ENCODE data around the gene MUC5B. TPM values are rescaled to one million over a fixed set of nuclear protein-coding genes. Genes with fewer than 3 reads are reported as not detected.
A peak's percentile ranks its signal among the peaks of the same experiment; 100 is the strongest.

Gene MUC5B
- total RNA-seq, 1 donor from 2014 or later = 57.5 TPM

- no peaks in the 10 kb centered on the region for H3K36me3 ChIP-seq
- H3K9me3 ChIP-seq = peaks cover 11% of the 10 kb centered on the region
- TF ChIP-seq, protein P1, sequence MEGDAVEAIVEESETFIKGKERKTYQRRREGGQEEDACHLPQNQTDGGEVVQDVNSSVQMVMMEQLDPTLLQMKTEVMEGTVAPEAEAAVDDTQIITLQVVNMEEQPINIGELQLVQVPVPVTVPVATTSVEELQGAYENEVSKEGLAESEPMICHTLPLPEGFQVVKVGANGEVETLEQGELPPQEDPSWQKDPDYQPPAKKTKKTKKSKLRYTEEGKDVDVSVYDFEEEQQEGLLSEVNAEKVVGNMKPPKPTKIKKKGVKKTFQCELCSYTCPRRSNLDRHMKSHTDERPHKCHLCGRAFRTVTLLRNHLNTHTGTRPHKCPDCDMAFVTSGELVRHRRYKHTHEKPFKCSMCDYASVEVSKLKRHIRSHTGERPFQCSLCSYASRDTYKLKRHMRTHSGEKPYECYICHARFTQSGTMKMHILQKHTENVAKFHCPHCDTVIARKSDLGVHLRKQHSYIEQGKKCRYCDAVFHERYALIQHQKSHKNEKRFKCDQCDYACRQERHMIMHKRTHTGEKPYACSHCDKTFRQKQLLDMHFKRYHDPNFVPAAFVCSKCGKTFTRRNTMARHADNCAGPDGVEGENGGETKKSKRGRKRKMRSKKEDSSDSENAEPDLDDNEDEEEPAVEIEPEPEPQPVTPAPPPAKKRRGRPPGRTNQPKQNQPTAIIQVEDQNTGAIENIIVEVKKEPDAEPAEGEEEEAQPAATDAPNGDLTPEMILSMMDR (IDR thresholded peaks at IDR 0.05) = no peak
- intact Hi-C loops (cut with DNase I) = no loop called here
- no peak overlapping the region for H3K27ac ChIP-seq
- peaks cover 19% of the 10 kb centered on the region for H3K27me3 ChIP-seq (ENCODE audit: low read depth)
- DNase-seq (peak; percentile 31), ATAC-seq (no peak)
- no peak overlapping the region for H3K4me3 ChIP-seq
- H3K4me1 ChIP-seq = no peaks in the 10 kb centered on the region
Observed at GRCh38 chr11:1206391-1207271, 16.2 kb upstream of the MUC5B start.

DNA sequence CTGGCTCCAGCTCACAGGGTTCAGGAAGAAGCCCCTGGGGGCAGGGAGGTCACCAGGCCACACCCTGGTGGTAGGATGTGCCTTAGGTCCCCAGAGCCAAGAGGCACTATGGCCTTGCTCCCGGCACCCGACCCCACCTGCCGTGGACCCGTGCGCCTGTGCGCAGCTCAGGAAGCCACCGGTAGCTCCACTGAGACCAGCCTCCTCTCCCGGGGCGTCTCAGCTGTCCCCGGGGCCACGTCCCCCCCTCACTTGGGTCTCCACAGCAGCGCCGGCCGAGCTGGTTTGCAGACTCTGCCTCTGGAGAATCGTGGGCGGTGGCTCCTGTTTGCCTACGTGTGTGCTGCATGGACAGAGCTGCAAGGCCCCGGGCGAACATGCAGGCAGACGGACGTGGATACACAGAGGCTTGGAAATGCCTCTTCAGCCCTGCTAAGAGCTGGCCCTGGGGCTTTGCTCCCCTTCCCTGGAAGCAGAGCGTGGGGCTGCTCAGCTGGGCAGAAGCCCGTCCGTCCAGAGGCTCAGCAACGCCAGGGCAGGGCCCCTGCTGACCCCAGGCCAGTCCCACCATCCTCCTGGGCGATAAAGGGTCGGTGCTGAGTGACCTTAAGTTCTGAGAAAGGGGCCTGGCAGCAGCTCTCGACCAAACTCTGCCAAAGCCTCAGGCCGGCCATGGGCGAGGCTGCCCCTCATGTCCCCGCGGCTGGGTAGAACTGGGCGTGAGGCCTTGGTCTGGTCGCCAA lies 15.3 kb upstream of the MUC5B start:
- H3K27ac ChIP-seq = no peak overlapping the region
- ATAC-seq = no peak
- TF ChIP-seq, protein P1 (IDR thresholded peaks at IDR 0.05) = no peak
- peaks cover 17% of the 10 kb centered on the region for H3K27me3 ChIP-seq (ENCODE audit: low read depth)
- H3K36me3 ChIP-seq = no peaks in the 10 kb centered on the region
- peaks cover 15% of the 10 kb centered on the region for H3K9me3 ChIP-seq
- peak; percentile 47 for DNase-seq
- no peak overlapping the region for H3K4me3 ChIP-seq
- no peaks in the 10 kb centered on the region for H3K4me1 ChIP-seq
- intact Hi-C loops (cut with DNase I) = no loop called here

- H3K27me3 ChIP-seq (ENCODE audit: low read depth) = peaks cover 14% of the 10 kb centered on the region
- intact Hi-C loops (cut with DNase I) = no loop called here
- H3K4me3 ChIP-seq = no peak overlapping the region
- no peaks in the 10 kb centered on the region for H3K36me3 ChIP-seq
- H3K4me1 ChIP-seq = no peaks in the 10 kb centered on the region
- ATAC-seq = no peak
- TF ChIP-seq, protein P1 (IDR thresholded peaks at IDR 0.05) = no peak
- H3K9me3 ChIP-seq = peaks cover 15% of the 10 kb centered on the region
- no peak for DNase-seq
- H3K27ac ChIP-seq = no peak overlapping the region
Observed at GRCh38 chr11:1208144-1208393, 14.8 kb upstream of the MUC5B start.

DNA sequence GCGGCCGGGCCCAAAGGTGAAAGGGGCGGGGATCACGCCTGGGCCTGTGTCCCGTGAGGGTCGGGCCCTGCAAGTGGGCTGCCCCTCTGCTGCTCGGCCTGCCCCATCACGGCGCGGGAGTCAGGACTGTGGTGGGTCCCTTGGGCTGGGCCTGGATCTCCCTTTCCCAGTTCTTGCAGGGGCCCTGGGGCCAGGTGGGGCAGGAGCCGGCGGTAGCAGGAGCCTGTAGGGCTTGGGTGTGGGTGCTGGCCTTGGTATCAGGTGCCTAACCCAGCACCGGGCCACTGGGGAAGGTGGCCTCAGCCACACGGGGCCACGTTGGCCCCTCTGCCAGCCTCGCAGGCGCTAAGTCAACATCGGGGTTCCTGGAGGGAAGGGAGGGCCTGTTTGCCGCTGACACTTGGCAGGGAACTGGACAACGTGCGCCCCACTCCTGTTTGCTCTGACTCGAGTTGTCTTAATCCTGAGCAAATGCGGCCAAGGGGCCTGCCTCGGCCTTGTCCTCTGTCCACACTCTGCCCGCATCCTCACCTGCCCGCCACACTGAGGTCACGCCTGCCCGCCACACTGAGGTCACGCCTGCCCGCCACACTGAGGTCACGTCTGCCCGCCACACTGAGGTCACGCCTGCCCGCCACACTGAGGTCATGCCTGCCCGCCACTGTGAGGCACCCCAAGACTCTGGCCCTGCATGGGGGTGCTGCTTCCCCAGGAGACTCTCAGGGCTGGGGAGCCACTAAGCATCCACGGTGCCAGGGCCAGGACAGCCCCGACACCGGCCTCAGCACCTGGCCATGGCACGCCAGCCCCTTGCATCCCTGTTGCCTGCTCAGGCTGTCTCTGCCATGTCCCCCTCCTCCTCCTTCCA lies 14.2 kb upstream of the MUC5B start:
- TF ChIP-seq, protein P1 (IDR thresholded peaks at IDR 0.05) = no peak
- peak; percentile 42 for DNase-seq
- intact Hi-C loops (cut with DNase I) = no loop called here
- Histone ChIP-seq H3K9me3 (peaks cover 15% of the 10 kb centered on the region), H3K27me3 (ENCODE audit: low read depth) (peaks cover 8% of the 10 kb centered on the region), H3K36me3 (no peaks in the 10 kb centered on the region), H3K27ac (no peak overlapping the region), H3K4me1 (no peaks in the 10 kb centered on the region), H3K4me3 (no peak overlapping the region)
- peak in 1 of 2 donors; percentile 9 for ATAC-seq

GRCh38 chr11:1209371-1210057 lies 13.4 kb upstream of the MUC5B start:
- Histone ChIP-seq H3K27ac (no peak overlapping the region), H3K27me3 (ENCODE audit: low read depth) (no peaks in the 10 kb centered on the region), H3K4me1 (no peaks in the 10 kb centered on the region), H3K4me3 (no peak overlapping the region), H3K36me3 (no peaks in the 10 kb centered on the region), H3K9me3 (peaks cover 15% of the 10 kb centered on the region)
- intact Hi-C loops (cut with DNase I) = no loop called here
- TF ChIP-seq, protein P1 (IDR thresholded peaks at IDR 0.05) = no peak
- ATAC-seq = no peak
- no peak for DNase-seq
